ENCODE data around the gene PARP3. TPM values are rescaled to one million over a fixed set of nuclear protein-coding genes. Genes with fewer than 3 reads are reported as not detected.
A peak's percentile ranks its signal among the peaks of the same experiment; 100 is the strongest.

Gene PARP3
- total and polyA plus RNA-seq, 2 of the 8 experiments (the other 6 are each of a cell fraction or from before 2014, with no cell fraction given): 1.3 to 1.6 TPM

- peaks cover 9% of the 10 kb centered on the region; the same call in 1 of the 2 replicates for H3K23me2 ChIP-seq (ENCODE audit: low read depth, low read length)
- WGBS, 2 experiments (ENCODE audit: extremely low coverage in 1 of 2, insufficient coverage in 1 of 2, insufficient read length in 1 of 2, insufficient replicate concordance in 2 of 2, low coverage in 1 of 2, low lambda C conversion rate in 2 of 2, missing lambda C conversion rate in 1 of 2): 34 to 100% methylated on average over 1 to 13 of the region's 13 CpGs
- H3K79me2 ChIP-seq (ENCODE audit: control insufficient read depth in 1 of 2, insufficient read depth in 2 of 2, low read length in 2 of 2): peaks cover 0 to 30% of the 10 kb centered on the region in 2 experiments; a peak in 3 of 4 replicates
- ChIA-PET CTCF (ENCODE audit: partially characterized antibody) (interaction anchor here (0.6 to 5.1 kb wide), 17 partner anchors 8 to 238 kb away, joined by 3 to 44 read pairs (median 5); partner anchors contain the start of genes ABHD14A, ABHD14B, ACY1 and GPR62), POLR2A (ENCODE audit: partially characterized antibody) (interaction anchor here (0.6 to 15.7 kb wide), 16 partner anchors 8 to 513 kb away, joined by 3 to 148 read pairs (median 5); partner anchors contain the start of genes ABHD14B, ACY1, GPR62 and PCBP4)
- peaks cover 3 to 20% of the 10 kb centered on the region in 2 experiments for H4K20me1 ChIP-seq (replicated peaks in 1 of 2; ENCODE audit: control insufficient read depth in 1 of 2, insufficient read depth in 2 of 2, low read length in 2 of 2)
- peak overlapping the region; percentile 92 to 96 for H3K4me2 ChIP-seq (ENCODE audit: insufficient read depth in 1 of 2, low read depth in 2 of 2, low read length in 2 of 2)
- FAIRE-seq (peak; percentile 83), DNase-seq (ENCODE audit: low read depth in 1 of 2, low spot score in 2 of 2) (no peak)
- peaks cover 2 to 13% (median 6%) of the 10 kb centered on the region in 4 experiments for H3K4me1 ChIP-seq (replicated peaks in 1 of 4; ENCODE audit: control insufficient read depth in 3 of 4, insufficient read depth in 4 of 4, low read length in 3 of 4)
- TF ChIP-seq SAP30 (IDR thresholded peaks at IDR 0.05; ENCODE audit: insufficient read depth, insufficient replicate concordance, low read length) (peak; percentile 20), RAD21 (IDR thresholded peaks at IDR 0.05 in 1 of 2, conservative IDR thresholded peaks at IDR 0.05 in 1 of 2; ENCODE audit: low read depth in 2 of 2, low read length in 2 of 2) (no peak)
- H3K36me3 ChIP-seq (ENCODE audit: control insufficient read depth in 2 of 4, insufficient read depth in 4 of 4, low read length in 3 of 4): peaks cover 12 to 22% (median 16%) of the 10 kb centered on the region in 4 experiments; a peak in 7 of 8 replicates
- peaks cover 0 to 10% (median 4%) of the 10 kb centered on the region in 4 experiments; a peak in 4 of 7 replicates for H3K27me3 ChIP-seq (replicated peaks in 1 of 4; ENCODE audit: control insufficient read depth in 3 of 4, extremely low read depth in 1 of 4, insufficient read depth in 3 of 4, low read length in 3 of 4)
- H2AFZ ChIP-seq (ENCODE audit: low read length): no peak overlapping the region
- H2BK15ac ChIP-seq (ENCODE audit: low read length): no peak overlapping the region
- H2BK20ac ChIP-seq (ENCODE audit: low read length): no peak overlapping the region
- peak overlapping the region; percentile 3 for H3K4ac ChIP-seq (replicated peaks; ENCODE audit: insufficient read length, low read depth, low read length)
- H3K56ac ChIP-seq (replicated peaks; ENCODE audit: insufficient read length, low read depth, low read length): no peak overlapping the region
- no peak overlapping the region for H4K5ac ChIP-seq (ENCODE audit: insufficient read length, low read depth, low read length)
- H3K4me3 ChIP-seq (ENCODE audit: extremely low read depth in 1 of 4, insufficient read depth in 2 of 4, low read depth in 3 of 4, low read length in 4 of 4): peak overlapping the region; percentile 50 to 88 (median 82)
- H3K9me3 ChIP-seq (ENCODE audit: insufficient read depth in 2 of 2, low read depth in 1 of 2, low read length in 1 of 2): no peaks in the 10 kb centered on the region
- H3K9ac ChIP-seq (replicated peaks in 1 of 4; ENCODE audit: extremely low read depth in 1 of 4, low read depth in 3 of 4, low read length in 3 of 4): peak overlapping the region; percentile 55 to 70 (median 66)
- no peak overlapping the region for H2BK120ac ChIP-seq (replicated peaks; ENCODE audit: low read depth, low read length)
- H3K18ac ChIP-seq (ENCODE audit: extremely low read depth, low read length): no peak overlapping the region
- H3K23ac ChIP-seq (ENCODE audit: insufficient read length): no peak overlapping the region
- H3K79me1 ChIP-seq (ENCODE audit: low read depth, low read length): peaks cover 12% of the 10 kb centered on the region
- no peak overlapping the region for H3K14ac ChIP-seq (ENCODE audit: insufficient read length)
- no peak overlapping the region for H4K8ac ChIP-seq (ENCODE audit: extremely low read depth, insufficient read depth, low read length)
- no peak overlapping the region for H4K91ac ChIP-seq (replicated peaks; ENCODE audit: insufficient read length, low read length)
- H2BK12ac ChIP-seq (ENCODE audit: low read depth, low read length): no peak overlapping the region
- no peak overlapping the region for H2AK5ac ChIP-seq (ENCODE audit: low read depth, low read length)
- H2BK5ac ChIP-seq (ENCODE audit: low read depth, low read length): no peak overlapping the region
- no peak overlapping the region for H3K27ac ChIP-seq (ENCODE audit: low read depth, low read length)
Observed at GRCh38 chr3:51940648-51941462, 1.3 kb upstream of the PARP3 start.
